Measurements from ENCODE around the gene POLRMT.
"Not testable (repeated sequence)": the region's sequence is repeated elsewhere in the genome, so short reads cannot be mapped to it uniquely, and the experiment has no call there.

Gene POLRMT

DNA sequence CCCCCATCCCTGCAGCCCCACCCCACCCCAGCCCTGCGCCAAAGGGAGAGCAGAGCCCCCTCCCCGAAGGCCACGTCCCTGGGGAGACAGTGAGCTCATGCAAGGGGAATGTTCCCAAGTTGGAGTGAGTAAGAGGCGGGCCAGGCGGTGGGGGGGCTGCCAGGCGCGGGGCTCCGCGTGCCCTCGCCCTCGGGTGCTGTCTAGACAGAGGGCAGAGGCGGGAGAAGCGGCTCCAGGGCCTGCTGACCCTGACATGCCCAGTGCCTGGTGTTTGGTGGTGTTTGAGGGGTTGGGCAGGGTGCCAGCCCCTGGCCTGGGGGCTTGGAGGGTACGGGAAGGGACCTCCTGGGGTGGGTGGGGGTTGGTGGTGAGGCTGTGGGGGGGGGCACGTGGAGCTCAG, 43.9 kb upstream of the POLRMT start:
- Histone ChIP-seq H3K27me3 (peaks cover 56% of the 10 kb centered on the region), H3K4me2 (no peak overlapping the region), H3K9me3 (no peaks in the 10 kb centered on the region), H4K20me1 (peaks cover 34% of the 10 kb centered on the region), H3K9ac (no peak overlapping the region), H3K4me3 (no peak overlapping the region), H3K4me1 (peaks cover 33% of the 10 kb centered on the region), H3K36me3 (no peaks in the 10 kb centered on the region), H3K27ac (no peak overlapping the region)
- TF ChIP-seq Cebpa-rat (IDR thresholded peaks at IDR 0.05): no peak

DNA sequence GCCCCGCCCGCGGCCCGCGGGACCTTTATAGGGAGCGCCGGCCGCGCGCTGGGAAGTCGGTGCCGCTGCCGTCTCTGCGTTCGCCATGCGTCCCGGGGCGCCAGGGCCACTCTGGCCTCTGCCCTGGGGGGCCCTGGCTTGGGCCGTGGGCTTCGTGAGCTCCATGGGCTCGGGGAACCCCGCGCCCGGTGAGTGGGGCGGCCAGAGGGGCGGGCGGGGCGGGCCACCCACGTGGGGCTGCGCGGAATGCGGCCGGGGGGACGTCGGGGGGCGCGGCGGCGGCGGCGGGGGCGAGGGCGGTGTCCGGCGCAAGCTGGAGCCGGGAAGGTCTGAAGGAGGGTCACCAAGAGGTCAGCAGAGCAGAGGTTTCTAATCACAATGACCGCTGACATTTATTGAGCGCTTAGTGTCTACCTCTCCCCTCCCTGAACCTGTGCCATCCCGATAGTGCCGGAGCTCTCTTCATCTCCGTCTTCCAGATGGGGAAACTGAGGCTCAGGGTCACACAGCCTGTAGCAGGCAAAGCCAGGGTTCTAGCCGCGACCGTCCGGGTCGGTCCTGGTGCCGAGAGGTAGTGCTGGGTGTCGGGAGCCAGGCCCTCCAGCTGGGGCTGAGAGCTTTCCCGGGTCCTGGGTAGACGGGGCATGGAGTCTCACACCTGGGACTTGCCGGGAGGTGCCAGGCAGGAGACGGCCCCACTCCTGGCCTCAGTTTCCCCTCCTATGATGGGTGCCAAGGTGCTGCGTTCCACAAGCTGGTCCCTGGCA, 43.2 kb upstream of the POLRMT start, which contains the start of gene FSTL3:
FSTL3 (plus strand) TSS at position 54 of the 767 bp plus-strand sequence; CDS start at position 86, 32 bp downstream.
- no peak within 1 kb of the TSS for H3K27ac ChIP-seq
- peaks cover 56% of the 10 kb centered on the region for H3K27me3 ChIP-seq
- H3K9me3 ChIP-seq: no peaks in the 10 kb centered on the region
- H3K4me3 ChIP-seq: no peak within 1 kb of the TSS
- H3K4me2 ChIP-seq: 0 out of 2 replicates have a peak within 1 kb of the TSS, but pooled peaks have one; percentile 17
- H4K20me1 ChIP-seq: peaks cover 34% of the 10 kb centered on the region
- H3K9ac ChIP-seq: no peak within 1 kb of the TSS
- no peaks in the 10 kb centered on the region for H3K36me3 ChIP-seq
- no peak for TF ChIP-seq Cebpa-rat (IDR thresholded peaks at IDR 0.05)
- peaks cover 29% of the 10 kb centered on the region for H3K4me1 ChIP-seq

DNA sequence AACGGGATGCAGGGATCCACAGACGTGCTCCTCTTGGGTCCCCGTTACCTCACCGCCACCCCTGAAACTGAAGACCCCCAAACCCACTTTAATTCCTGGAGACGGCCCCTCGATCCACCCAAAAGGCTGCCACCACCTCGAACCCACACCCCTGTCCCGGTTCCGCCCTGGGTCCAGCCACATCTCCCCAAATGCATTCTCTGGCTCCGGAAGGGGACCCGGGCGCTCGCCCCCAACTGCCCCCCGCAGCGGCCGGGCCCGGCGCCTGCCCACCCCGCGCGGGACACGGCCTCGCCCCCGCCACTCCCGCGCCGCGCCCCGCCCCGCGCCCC, 42.6 kb upstream of the POLRMT start:
- peaks cover 25% of the 10 kb centered on the region for H3K4me1 ChIP-seq
- no peak overlapping the region for H3K27ac ChIP-seq
- H3K9ac ChIP-seq: no peak overlapping the region
- H3K4me2 ChIP-seq: no peak overlapping the region
- H3K27me3 ChIP-seq: peaks cover 56% of the 10 kb centered on the region
- TF ChIP-seq Cebpa-rat (IDR thresholded peaks at IDR 0.05): no peak
- H3K36me3 ChIP-seq: no peaks in the 10 kb centered on the region
- no peak overlapping the region for H3K4me3 ChIP-seq
- H4K20me1 ChIP-seq: peaks cover 34% of the 10 kb centered on the region
- H3K9me3 ChIP-seq: no peaks in the 10 kb centered on the region

GRCh38 chr19:674282-675151, 41.2 kb upstream of the POLRMT start:
- H3K9me3 ChIP-seq: no peaks in the 10 kb centered on the region
- no peak overlapping the region for H3K27ac ChIP-seq
- H4K20me1 ChIP-seq: peaks cover 33% of the 10 kb centered on the region
- peaks cover 30% of the 10 kb centered on the region for H3K4me1 ChIP-seq
- H3K4me2 ChIP-seq: no peak overlapping the region
- peaks cover 56% of the 10 kb centered on the region for H3K27me3 ChIP-seq
- H3K4me3 ChIP-seq: no peak overlapping the region
- H3K36me3 ChIP-seq: no peaks in the 10 kb centered on the region
- H3K9ac ChIP-seq: no peak overlapping the region
- TF ChIP-seq Cebpa-rat (IDR thresholded peaks at IDR 0.05): no peak

- H4K20me1 ChIP-seq: peaks cover 9% of the 10 kb centered on the region; the same call in 1 of the 2 replicates
- peak overlapping the region; percentile 32 for H3K4me2 ChIP-seq
- no peak overlapping the region for H3K9ac ChIP-seq
- no peaks in the 10 kb centered on the region for H3K36me3 ChIP-seq
- no peak overlapping the region for H3K27ac ChIP-seq
- TF ChIP-seq Cebpa-rat (IDR thresholded peaks at IDR 0.05): no peak
- no peak overlapping the region for H3K4me3 ChIP-seq
- peaks cover 19% of the 10 kb centered on the region for H3K9me3 ChIP-seq
- H3K4me1 ChIP-seq: peaks cover 18% of the 10 kb centered on the region
- peaks cover 19% of the 10 kb centered on the region for H3K27me3 ChIP-seq
Measured at GRCh38 chr19:670609-671075, 37.3 kb upstream of the POLRMT start.

- not testable (repeated sequence) for H3K27me3 ChIP-seq, H3K4me3 ChIP-seq, H3K27ac ChIP-seq, H3K36me3 ChIP-seq, H3K9ac ChIP-seq, H4K20me1 ChIP-seq
- peaks cover 19% of the 10 kb centered on the region for H3K9me3 ChIP-seq
- peak overlapping the region; percentile 36 for H3K4me2 ChIP-seq
- H3K4me1 ChIP-seq: peaks cover 36% of the 10 kb centered on the region
Measured at GRCh38 chr19:668675-669434, 35.5 kb upstream of the POLRMT start.

GRCh38 chr19:666985-667573, 33.7 kb upstream of the POLRMT start:
- not testable (repeated sequence) for H3K36me3 ChIP-seq, H4K20me1 ChIP-seq, H3K9ac ChIP-seq, H3K27ac ChIP-seq, H3K4me2 ChIP-seq, H3K4me3 ChIP-seq, H3K27me3 ChIP-seq
- peaks cover 42% of the 10 kb centered on the region for H3K4me1 ChIP-seq
- H3K9me3 ChIP-seq: peaks cover 19% of the 10 kb centered on the region

- H3K4me3 ChIP-seq: no peak overlapping the region
- peaks cover 30% of the 10 kb centered on the region for H4K20me1 ChIP-seq
- peaks cover 53% of the 10 kb centered on the region for H3K4me1 ChIP-seq
- peak overlapping the region; percentile 98 for H3K4me2 ChIP-seq
- H3K36me3 ChIP-seq: peaks cover 3% of the 10 kb centered on the region
- H3K27me3 ChIP-seq: no peaks in the 10 kb centered on the region
- TF ChIP-seq Cebpa-rat (IDR thresholded peaks at IDR 0.05): no peak
- H3K9me3 ChIP-seq: peaks cover 19% of the 10 kb centered on the region
- no peak overlapping the region for H3K9ac ChIP-seq
- no peak overlapping the region for H3K27ac ChIP-seq
Measured at GRCh38 chr19:664913-665443, 31.6 kb upstream of the POLRMT start.

GRCh38 chr19:663682-664117, 30.4 kb upstream of the POLRMT start:
- Histone ChIP-seq H3K9ac (peak overlapping the region; percentile 76), H3K4me2 (peak overlapping the region; percentile 98), H3K27me3 (no peaks in the 10 kb centered on the region), H3K27ac (peak overlapping the region; percentile 85), H4K20me1 (peaks cover 43% of the 10 kb centered on the region), H3K36me3 (peaks cover 16% of the 10 kb centered on the region), H3K4me3 (peak overlapping the region; percentile 100), H3K4me1 (peaks cover 59% of the 10 kb centered on the region), H3K9me3 (peaks cover 13% of the 10 kb centered on the region)
- no peak for TF ChIP-seq Cebpa-rat (IDR thresholded peaks at IDR 0.05)
